ENCODE results near the gene CD46.

The CD46 gene

DNA sequence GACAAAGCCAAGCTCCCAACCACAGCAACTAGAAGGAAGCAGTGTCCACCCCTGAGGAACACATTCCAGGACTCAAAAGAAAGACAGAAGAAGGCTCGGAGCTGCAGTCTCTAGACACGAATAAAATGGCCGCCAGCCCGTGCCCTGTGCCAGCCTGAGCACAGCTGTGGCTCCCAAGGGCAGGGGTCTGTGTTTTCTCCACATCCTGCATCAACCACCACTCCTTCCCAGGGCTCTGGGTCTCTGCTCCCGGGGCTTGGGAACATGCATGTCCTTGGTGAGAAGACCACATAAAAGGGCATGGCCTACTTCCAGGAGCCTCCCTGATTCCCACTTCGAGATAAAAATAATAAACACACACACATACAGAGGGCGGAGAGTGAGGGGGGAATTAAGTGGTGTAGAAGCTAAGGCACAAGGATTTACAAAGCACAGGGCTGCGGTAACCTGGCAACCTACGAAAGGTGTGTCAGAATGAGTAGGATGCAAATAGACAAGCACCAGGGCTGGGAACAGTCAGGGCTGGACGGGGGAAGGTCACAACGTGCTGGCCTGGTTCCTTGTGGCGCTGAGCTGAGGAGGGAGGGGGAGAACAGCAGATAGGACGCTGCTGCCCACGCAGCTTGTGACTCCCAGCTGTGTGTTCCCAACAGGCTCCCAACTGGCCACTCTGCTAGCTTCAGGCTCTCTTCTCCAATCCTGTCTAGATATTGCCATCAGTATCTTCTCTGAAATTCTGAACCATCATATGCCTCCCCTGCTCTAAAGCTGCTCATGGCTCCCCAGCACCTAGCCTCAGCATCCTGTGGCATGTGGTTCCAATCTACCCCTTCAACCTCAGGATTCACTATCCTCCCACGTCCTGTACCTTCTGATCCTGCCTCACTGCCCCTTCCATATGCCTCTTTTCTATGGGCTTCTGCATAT is 86.6 kb downstream of the CD46 start:
- peak; percentile 45 to 95 (median 66) for DNase-seq
- intact Hi-C loops (cut with DNase I) = no loop called here

DNA sequence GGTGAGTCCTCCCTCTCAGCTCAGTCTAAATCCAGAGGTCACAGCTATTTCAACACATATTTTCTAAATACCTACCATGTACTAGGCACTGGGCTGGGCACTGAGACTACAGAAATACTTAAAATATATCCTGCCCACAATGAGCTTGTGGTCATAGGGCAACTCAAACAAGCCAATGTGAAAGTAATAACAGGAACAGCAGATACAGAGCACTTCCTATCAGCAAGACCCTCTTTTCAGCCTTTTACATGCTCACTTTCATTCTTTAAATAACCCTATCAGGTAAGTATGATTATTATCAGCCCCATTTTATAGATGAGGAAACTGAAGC is 87.2 kb downstream of the CD46 start:
- intact Hi-C loops (cut with DNase I) = no loop called here
- no peak for DNase-seq

DNA sequence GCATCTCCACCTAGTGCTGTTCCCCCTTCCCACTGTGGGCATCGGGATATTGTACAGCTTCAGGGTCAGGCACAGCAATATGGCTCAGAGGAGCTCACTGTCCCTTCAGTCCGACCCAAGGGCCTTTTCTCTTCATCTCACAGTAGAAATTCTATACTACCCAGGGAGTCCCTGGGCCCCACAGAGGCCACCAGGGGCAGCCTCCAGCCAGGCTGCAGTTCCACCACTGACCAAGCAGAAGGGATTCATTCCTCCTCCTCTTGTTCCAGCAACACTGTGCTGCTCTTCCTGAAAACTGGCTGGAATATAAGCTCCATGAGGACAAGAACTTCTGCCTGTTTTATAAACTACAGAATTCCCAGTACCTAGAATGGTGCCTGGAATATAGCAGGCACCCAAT is 88.5 kb downstream of the CD46 start:
- DNase-seq = no peak
- intact Hi-C loops (cut with DNase I) = no loop called here

DNA sequence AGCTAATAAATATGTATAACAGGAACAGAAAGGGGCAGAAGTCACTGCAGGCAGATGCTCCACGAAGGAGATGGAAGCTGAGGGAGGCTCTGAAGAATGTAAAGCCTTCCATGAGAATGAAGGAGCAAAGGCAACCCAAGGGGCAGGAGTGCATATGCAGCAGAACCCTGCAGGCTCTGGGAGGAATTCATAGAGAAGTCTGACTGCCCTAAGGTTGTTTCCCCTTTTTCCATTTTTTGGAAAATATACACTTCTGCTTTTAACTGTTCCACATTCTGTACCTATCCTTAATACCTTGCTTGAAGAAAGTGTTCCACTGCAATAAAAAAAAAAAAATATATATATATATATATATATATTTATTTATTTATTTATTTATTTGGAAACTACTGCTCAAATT is 89.4 kb downstream of the CD46 start:
- no peak for DNase-seq
- intact Hi-C loops (cut with DNase I) = no loop called here

DNA sequence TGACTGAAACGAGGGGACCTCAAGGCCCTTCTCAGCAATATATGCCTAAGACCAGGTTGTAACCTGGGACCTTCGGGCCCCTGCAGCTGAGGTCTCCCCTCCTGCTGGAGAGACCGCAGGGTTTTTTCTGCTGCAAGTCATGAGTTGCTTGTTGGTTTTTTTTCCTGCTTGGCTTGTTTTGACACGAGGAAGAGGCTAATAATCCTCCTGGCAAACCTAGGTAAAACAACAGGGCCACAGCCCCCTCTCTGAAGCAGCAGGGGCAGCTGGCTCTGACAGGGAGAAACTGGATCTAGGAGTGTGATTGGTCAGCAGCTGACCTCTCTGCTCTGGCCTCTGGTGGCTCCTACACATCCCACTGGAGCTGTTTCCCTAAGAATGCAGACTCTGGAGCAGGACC is 90.0 kb downstream of the CD46 start:
- DNase-seq = no peak
- intact Hi-C loops (cut with DNase I) = no loop called here

DNA sequence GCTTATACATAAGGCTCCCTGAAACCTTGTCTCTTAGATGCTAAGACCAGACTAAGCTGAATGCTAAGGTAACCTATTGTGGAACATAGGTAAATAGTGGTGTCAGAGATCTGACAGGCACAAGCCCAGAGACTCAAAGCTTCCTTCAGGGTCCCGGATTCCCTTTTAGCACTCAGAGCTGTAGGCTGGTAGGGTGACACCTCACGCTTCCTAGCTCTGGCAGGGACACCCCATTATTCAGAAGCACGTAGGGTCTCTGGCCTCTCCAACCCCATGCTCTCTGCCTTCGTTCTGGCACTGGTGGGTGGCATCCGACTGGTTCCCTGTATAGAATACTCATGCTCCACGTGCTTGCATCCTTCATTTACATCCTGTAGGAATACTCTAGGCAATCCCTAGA is 90.7 kb downstream of the CD46 start:
- DNase-seq = no peak

DNA sequence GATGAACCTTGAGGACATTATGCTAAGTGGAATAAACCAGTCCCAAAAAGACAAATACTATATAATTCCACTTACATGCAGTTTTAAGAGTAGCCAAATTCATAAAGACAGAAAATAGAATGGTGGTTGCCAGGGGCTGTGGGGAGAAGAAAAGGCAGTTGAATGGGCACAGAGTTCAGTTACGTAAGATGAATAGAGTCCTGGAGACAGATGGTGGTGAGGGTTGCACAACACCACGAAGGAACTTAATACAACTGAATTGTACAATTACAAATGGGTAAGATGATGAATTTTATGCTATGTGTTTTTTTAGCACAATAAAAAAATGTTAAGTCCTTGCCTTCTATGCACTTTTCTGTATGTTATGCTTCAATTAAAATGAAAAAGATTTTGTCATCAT is 92.5 kb downstream of the CD46 start:
- intact Hi-C loops (cut with DNase I) = no loop called here
- no peak for DNase-seq

More for the DNA sequence above, 90.7 kb downstream of the CD46 start:
- intact Hi-C loops (cut with DNase I) = no loop called here
